Activated CD8-positive, alpha-beta memory T cell treated with anti-CD3 and anti-CD28 coated beads, Interleukin-2, amount 50 U/mL, for 24 hours (primary cell): ENCODE data around the gene SERPINH1.

Experiments
- DNase-seq: peaks from one replicate; pipeline ENCODE4 v3.0.0-alpha.2; 2020; ENCODE audit errors: extremely low read depth

The SERPINH1 gene

GRCh38 chr11:75596914-75597313 lies 34.9 kb downstream of the SERPINH1 start:
- DNase-seq: no peak

- no peak for DNase-seq
These were observed 35.6 kb downstream of the SERPINH1 start for GRCh38 chr11:75597636-75598035.

GRCh38 chr11:75598264-75598663 lies 36.2 kb downstream of the SERPINH1 start:
- DNase-seq: no peak

- no peak for DNase-seq
These were observed 36.8 kb downstream of the SERPINH1 start for GRCh38 chr11:75598900-75599299.

GRCh38 chr11:75600356-75600755 lies 38.3 kb downstream of the SERPINH1 start:
- no peak for DNase-seq

- DNase-seq: no peak
These were observed 39.4 kb downstream of the SERPINH1 start for GRCh38 chr11:75601494-75601893.

- no peak for DNase-seq
These were observed 40.9 kb downstream of the SERPINH1 start for GRCh38 chr11:75602951-75603350.

GRCh38 chr11:75603791-75604736 lies 42.0 kb downstream of the SERPINH1 start:
- DNase-seq: no peak

- DNase-seq: no peak
These were observed 44.0 kb downstream of the SERPINH1 start for GRCh38 chr11:75606099-75606498.

GRCh38 chr11:75611823-75612222 lies 49.8 kb downstream of the SERPINH1 start:
- no peak for DNase-seq

GRCh38 chr11:75615751-75616150 lies 53.7 kb downstream of the SERPINH1 start:
- no peak for DNase-seq

GRCh38 chr11:75616281-75616680 lies 54.2 kb downstream of the SERPINH1 start:
- no peak for DNase-seq
